IMR-90 (cell line): ENCODE results near the gene ATP5PO. TPM values are rescaled to one million over a fixed set of nuclear protein-coding genes. Genes with fewer than 3 reads are reported as not detected.

Source experiments
- ATAC-seq: fragments of 200-7000 bp; cut with Tn5 transposase; 2 replicates; pipeline ENCODE4 v1.9.1; 2020; ENCODE audit warnings: low read depth, mild to moderate bottlenecking, moderate library complexity
- BruUV-seq: library from RNA; stranded (reverse); fragments of 400-500 nt; replicated peaks from 2 replicates; lab custom pipeline; 2021; lab: Mats Ljungman, UMichigan
- CTCF ChIA-PET: fragments of 300-600 bp; formaldehyde crosslinking; extraction: SDS; loops from one replicate; lab custom pipeline; 2021; ENCODE audit warnings: antibody characterized with exemption; lab: Yijun Ruan, JAX
- POLR2A ChIA-PET: fragments of 300-600 bp; sonication (Branson Sonifier 250); formaldehyde crosslinking; loops from one replicate; lab custom pipeline; 2022; ENCODE audit warnings: antibody characterized with exemption; ENCODE audit not compliant: unreplicated experiment; lab: Charles Lee
- DNase-seq: peaks from one replicate; pipeline ENCODE4 v3.0.0; 2013
- H2AFZ ChIP-seq: replicated peaks from 2 replicates; pipeline ENCODE3; 2013; ENCODE audit warnings: low read length, mild to moderate bottlenecking; ENCODE audit not compliant: poor library complexity
- H2AK5ac ChIP-seq: 2 replicates; pipeline ENCODE4 v1.6.1; 2013; ENCODE audit warnings: low read depth, low read length, inconsistent platforms
- H2AK9ac ChIP-seq: replicated peaks from 2 replicates; pipeline ENCODE3; 2013; ENCODE audit warnings: mild to moderate bottlenecking, low read depth, low read length, moderate library complexity; ENCODE audit not compliant: poor library complexity
- H2BK120ac ChIP-seq: 2 replicates; pipeline ENCODE4 v1.6.1; 2013; ENCODE audit warnings: low read depth, low read length, inconsistent platforms
- H2BK15ac ChIP-seq: 3 replicates; pipeline ENCODE4 v1.6.1; 2013; ENCODE audit warnings: low read depth, low read length, inconsistent platforms
- H2BK20ac ChIP-seq: 2 replicates; pipeline ENCODE4 v1.6.1; 2013; ENCODE audit warnings: low read depth, mild to moderate bottlenecking, inconsistent platforms, low read length, moderate library complexity
- H2BK5ac ChIP-seq: 2 replicates; pipeline ENCODE4 v1.6.1; 2013; ENCODE audit warnings: mild to moderate bottlenecking, low read depth, low read length, inconsistent platforms; ENCODE audit not compliant: poor library complexity, severe bottlenecking
- H3K14ac ChIP-seq: replicated peaks from 2 replicates; pipeline ENCODE4 v1.6.1; 2013; ENCODE audit warnings: low read depth, low read length, inconsistent platforms
- H3K18ac ChIP-seq: 2 replicates; pipeline ENCODE4 v1.6.1; 2013; ENCODE audit warnings: low read depth, low read length, control low read depth
- H3K23ac ChIP-seq: 2 replicates; pipeline ENCODE4 v1.6.1; 2013; ENCODE audit warnings: low read depth, low read length, inconsistent platforms
- H3K27ac ChIP-seq: 2 replicates; pipeline ENCODE4 v1.5.1; 2013; ENCODE audit warnings: mild to moderate bottlenecking, control low read depth, low read length; ENCODE audit not compliant: insufficient read depth
- H3K27me3 ChIP-seq: 2 replicates; pipeline ENCODE4 v1.6.1; 2013; ENCODE audit warnings: low read length; ENCODE audit not compliant: control insufficient read depth, insufficient read depth
- H3K36me3 ChIP-seq: 2 replicates; pipeline ENCODE4 v1.6.1; 2013; ENCODE audit warnings: low read length, mixed read lengths; ENCODE audit not compliant: control insufficient read depth, insufficient read depth
- H3K4ac ChIP-seq: 2 replicates; pipeline ENCODE4 v1.6.1; 2013; ENCODE audit warnings: low read depth, low read length, inconsistent platforms
- H3K4me1 ChIP-seq: 2 replicates; pipeline ENCODE4 v1.6.1; 2013; ENCODE audit warnings: low read length, mixed read lengths; ENCODE audit not compliant: control insufficient read depth, insufficient read depth
- H3K4me2 ChIP-seq: 2 replicates; pipeline ENCODE4 v1.6.1; 2013; ENCODE audit warnings: low read depth, mild to moderate bottlenecking, control low read depth, low read length, moderate library complexity
- H3K4me3 ChIP-seq: 2 replicates; pipeline ENCODE4 v1.5.1; 2013; ENCODE audit warnings: low read depth, mild to moderate bottlenecking, control low read depth, low read length, moderate library complexity; ENCODE audit not compliant: insufficient read depth
- H3K56ac ChIP-seq: 2 replicates; pipeline ENCODE4 v1.6.1; 2013; ENCODE audit warnings: low read length, inconsistent platforms; ENCODE audit not compliant: insufficient read depth; ENCODE audit errors: extremely low read depth
- H3K79me1 ChIP-seq, 2 experiments: 2 replicates each; pipeline ENCODE4 v1.6.1; 2013; ENCODE audit warnings: low read length in 2 of 2, inconsistent platforms in 1 of 2, low read depth in 1 of 2
- H3K9ac ChIP-seq: 2 replicates; pipeline ENCODE4 v1.6.1; 2013; ENCODE audit warnings: low read depth, low read length, control low read depth
- H3K9me1 ChIP-seq: 2 replicates; pipeline ENCODE4 v1.6.1; 2013; ENCODE audit warnings: low read length, inconsistent platforms; ENCODE audit not compliant: insufficient read depth
- H3K9me3 ChIP-seq: 2 replicates; pipeline ENCODE4 v1.6.1; 2013; ENCODE audit warnings: low read length; ENCODE audit not compliant: control insufficient read depth, insufficient read depth
- H4K20me1 ChIP-seq: 2 replicates; pipeline ENCODE4 v1.6.1; 2013; ENCODE audit warnings: low read length, inconsistent platforms; ENCODE audit not compliant: insufficient read depth
- H4K5ac ChIP-seq: 2 replicates; pipeline ENCODE4 v1.6.1; 2013; ENCODE audit warnings: mild to moderate bottlenecking, low read depth, low read length, control low read depth
- H4K8ac ChIP-seq, 2 experiments: 2 replicates each; pipeline ENCODE4 v1.6.1; 2013; ENCODE audit warnings: low read depth in 2 of 2, low read length in 2 of 2, control low read depth in 1 of 2, inconsistent platforms in 1 of 2
- H4K91ac ChIP-seq: 2 replicates; pipeline ENCODE4 v1.6.1; 2013; ENCODE audit warnings: low read depth, low read length, inconsistent platforms; ENCODE audit not compliant: insufficient read depth
- BHLHE40 ChIP-seq: fragments of 150-350 bp; IDR thresholded peaks from 2 replicates; pipeline ENCODE4 v1.6.1; 2016; ENCODE audit warnings: mild to moderate bottlenecking, low read depth, low read length
- ELK1 ChIP-seq: fragments of 150-350 bp; IDR thresholded peaks from 2 replicates; pipeline ENCODE4 v1.6.1; 2016; ENCODE audit warnings: low read depth, mild to moderate bottlenecking, low read length, moderate library complexity, borderline replicate concordance
- MAZ ChIP-seq: IDR thresholded peaks from 2 replicates; pipeline ENCODE4 v1.6.1; 2012; ENCODE audit warnings: low read depth, mild to moderate bottlenecking, low read length, improper control_type of control experiment, moderate library complexity, borderline replicate concordance
- NFE2L2 ChIP-seq: fragments of 150-350 bp; IDR thresholded peaks from 2 replicates; pipeline ENCODE4 v1.6.1; 2016; ENCODE audit warnings: low read depth, mild to moderate bottlenecking, low read length
- POLR2A ChIP-seq: IDR thresholded peaks from 2 replicates; pipeline ENCODE4 v1.6.1; 2012; ENCODE audit warnings: mild to moderate bottlenecking, low read depth, low read length
- SMC3 ChIP-seq: fragments of 150-350 bp; IDR thresholded peaks from 2 replicates; pipeline ENCODE4 v1.6.1; 2016; ENCODE audit warnings: low read depth, mild to moderate bottlenecking, antibody characterized with exemption, low read length, moderate library complexity
- dilution Hi-C: fragments of 300-500 bp; cut with HindIII; formaldehyde crosslinking; loops from one replicate; pipeline ENCODE4 v1.14.3; 2018; ENCODE audit warnings: low sequenced_read_pairs; ENCODE audit not compliant: unreplicated experiment
- in situ Hi-C: fragments of 300-500 bp; cut with MboI; formaldehyde crosslinking; loops from 3 replicates; pipeline ENCODE4 v1.14.3; 2019; ENCODE audit warnings: low sequenced_read_pairs, inconsistent platforms, mixed read lengths
- intact Hi-C: fragments of 100-400 bp; cut with micrococcal nuclease; formaldehyde crosslinking; loops from 2 replicates; pipeline ENCODE4 v1.10.0; 2022
- polyA plus RNA-seq, 3 experiments: library from polyadenylated mRNA; depleted of rRNA; stranded (reverse); fragments of >200 nt; gene quantifications; 2 replicates each; pipeline ENCODE4 v1.2.3, GENCODE V29; 2012; ENCODE audit warnings: low replicate concordance in 1 of 3
- total RNA-seq: library from RNA; depleted of rRNA; stranded (reverse); fragments of >200 nt; gene quantifications from 2 replicates; pipeline ENCODE4 v1.2.3, GENCODE V29; 2012

The ATP5PO gene
- total and polyA plus RNA-seq, 2 of the 4 experiments (the other 2 are of a cell fraction), result 237 to 250 TPM

GRCh38 chr21:33959680-33960079, 44.1 kb upstream of the ATP5PO start:
- Histone ChIP-seq H3K14ac (no peak overlapping the region), H2BK20ac (no peak overlapping the region), H3K9me3 (peaks cover 3% of the 10 kb centered on the region; the same call in 1 of the 2 replicates), H2AFZ (no peak overlapping the region), H3K79me1 (no peaks in the 10 kb centered on the region), H2BK15ac (no peak overlapping the region), H3K27me3 (no peaks in the 10 kb centered on the region), H3K4me3 (no peak overlapping the region), H3K9ac (no peak overlapping the region), H2AK9ac (no peak overlapping the region), H2AK5ac (no peak overlapping the region), H3K27ac (no peak overlapping the region), H4K91ac (no peak overlapping the region), H4K5ac (no peak overlapping the region), H2BK120ac (no peak overlapping the region), H3K56ac (no peak overlapping the region), H3K23ac (no peak overlapping the region), H3K36me3 (no peaks in the 10 kb centered on the region), H2BK5ac (no peak overlapping the region), H3K4me1 (no peaks in the 10 kb centered on the region), H3K4me2 (no peak overlapping the region), H3K4ac (no peak overlapping the region), H3K9me1 (no peaks in the 10 kb centered on the region), H3K18ac (no peak overlapping the region), H4K20me1 (no peaks in the 10 kb centered on the region), H4K8ac (no peak overlapping the region)
- POLR2A ChIA-PET, result interaction anchor here (1.1 kb wide), 1 partner anchor 12 kb away, joined by 9 read pairs; no protein-coding TSS in a partner anchor
- ATAC-seq (no peak), DNase-seq (no peak)
- TF ChIP-seq MAZ (no peak), ELK1 (no peak), NFE2L2 (no peak), BHLHE40 (no peak), SMC3 (no peak), POLR2A (no peak)
- no TSS peak for BruUV-seq
- intact Hi-C loops, result no loop called here
- in situ Hi-C loops, result no loop called here
- dilution Hi-C loops, result no loop called here
- CTCF ChIA-PET, result interaction anchor here (0.6 to 1.6 kb wide), 4 partner anchors 9 to 45 kb away, joined by 3 to 4 read pairs (median 3); no protein-coding TSS in a partner anchor
